VCaP (cell line): ENCODE measurements around the gene NGFR.

Source experiments
- H3K27ac ChIP-seq: fragments of 450-650 bp; 2 replicates; pipeline ENCODE4 v1.5.1; 2017
- CTCF ChIP-seq: fragments of 450-650 bp; conservative IDR thresholded peaks from 2 replicates; pipeline ENCODE4 v1.5.1; 2017; ENCODE audit warnings: mild to moderate bottlenecking, moderate library complexity

NGFR gene

GRCh38 chr17:49461580-49461979 lies 33.5 kb upstream of the NGFR start:
- no peak overlapping the region for H3K27ac ChIP-seq
- no peak for TF ChIP-seq CTCF

GRCh38 chr17:49464049-49464448 lies 31.0 kb upstream of the NGFR start:
- TF ChIP-seq CTCF, result no peak
- H3K27ac ChIP-seq, result no peak overlapping the region

- no peak overlapping the region for H3K27ac ChIP-seq
- TF ChIP-seq CTCF, result no peak
Observed at GRCh38 chr17:49465331-49465903, 29.7 kb upstream of the NGFR start.

GRCh38 chr17:49466436-49466835 lies 28.7 kb upstream of the NGFR start:
- H3K27ac ChIP-seq, result no peak overlapping the region
- TF ChIP-seq CTCF, result no peak

- TF ChIP-seq CTCF, result no peak
- H3K27ac ChIP-seq, result no peak overlapping the region
Observed at GRCh38 chr17:49467175-49467574, 27.9 kb upstream of the NGFR start.

GRCh38 chr17:49468811-49469385 lies 26.2 kb upstream of the NGFR start:
- TF ChIP-seq CTCF, result no peak
- H3K27ac ChIP-seq, result no peak overlapping the region

- TF ChIP-seq CTCF, result no peak
- H3K27ac ChIP-seq, result no peak overlapping the region
Observed at GRCh38 chr17:49469831-49470810, 25.0 kb upstream of the NGFR start.
